GM13976 (cell line): ENCODE data around the gene MS4A10.

Source experiments
- DNase-seq: peaks from one replicate; pipeline ENCODE4 v3.0.0; 2012; ENCODE audit warnings: low spot score
- in situ Hi-C: fragments of 300-500 bp; cut with MboI; formaldehyde crosslinking; loops from one replicate; pipeline ENCODE4 v1.12.0; 2022; ENCODE audit warnings: low sequenced_read_pairs, mixed read lengths, inconsistent platforms; ENCODE audit not compliant: unreplicated experiment
- TF ChIP-seq, protein P1 (sequence below): IDR thresholded peaks from 2 replicates; pipeline ENCODE4 v1.5.1; 2012; ENCODE audit warnings: borderline replicate concordance, mild to moderate bottlenecking; ENCODE audit not compliant: insufficient read depth; ENCODE audit errors: extremely low read depth, missing control alignments, control extremely low read depth

The MS4A10 gene

DNA sequence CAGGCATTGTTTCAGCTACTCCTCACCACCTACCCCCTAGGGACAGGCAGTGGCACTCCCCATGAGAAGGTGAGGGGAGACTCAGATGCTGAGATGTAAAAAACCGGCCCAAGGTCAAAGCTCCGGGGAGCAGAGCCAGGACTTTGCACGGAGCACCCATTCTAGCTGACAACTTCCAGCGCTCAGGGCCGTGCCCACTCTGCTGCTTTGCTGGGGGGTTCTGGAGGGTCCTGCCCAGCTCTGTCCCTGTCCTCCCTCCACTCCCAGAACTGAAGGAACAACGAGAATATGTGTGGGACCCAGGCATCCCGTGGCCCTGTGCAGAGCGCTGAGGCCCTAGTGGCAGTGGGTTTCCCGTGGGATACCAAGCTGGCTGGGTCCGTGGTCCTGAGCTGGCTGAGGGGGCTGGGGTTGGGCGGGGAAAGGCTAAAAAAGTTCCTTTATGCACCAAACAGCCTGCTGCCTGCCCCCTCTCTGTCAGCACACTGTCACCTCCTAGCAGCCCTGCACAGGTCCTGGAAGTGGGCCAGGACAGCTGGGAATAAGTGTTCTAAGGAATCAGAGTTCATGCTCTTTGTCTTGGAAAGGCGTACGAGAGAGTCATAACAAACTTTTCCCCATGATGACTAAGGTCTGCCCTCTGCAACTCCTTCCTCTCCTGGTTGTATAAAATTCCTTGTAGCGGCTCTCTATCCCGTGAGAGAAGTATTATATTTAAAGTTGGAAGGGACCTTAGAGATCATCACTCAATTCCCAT, 1.9 kb downstream of the MS4A10 start:
- in situ Hi-C loops, result no loop called here
- TF ChIP-seq, protein P1, sequence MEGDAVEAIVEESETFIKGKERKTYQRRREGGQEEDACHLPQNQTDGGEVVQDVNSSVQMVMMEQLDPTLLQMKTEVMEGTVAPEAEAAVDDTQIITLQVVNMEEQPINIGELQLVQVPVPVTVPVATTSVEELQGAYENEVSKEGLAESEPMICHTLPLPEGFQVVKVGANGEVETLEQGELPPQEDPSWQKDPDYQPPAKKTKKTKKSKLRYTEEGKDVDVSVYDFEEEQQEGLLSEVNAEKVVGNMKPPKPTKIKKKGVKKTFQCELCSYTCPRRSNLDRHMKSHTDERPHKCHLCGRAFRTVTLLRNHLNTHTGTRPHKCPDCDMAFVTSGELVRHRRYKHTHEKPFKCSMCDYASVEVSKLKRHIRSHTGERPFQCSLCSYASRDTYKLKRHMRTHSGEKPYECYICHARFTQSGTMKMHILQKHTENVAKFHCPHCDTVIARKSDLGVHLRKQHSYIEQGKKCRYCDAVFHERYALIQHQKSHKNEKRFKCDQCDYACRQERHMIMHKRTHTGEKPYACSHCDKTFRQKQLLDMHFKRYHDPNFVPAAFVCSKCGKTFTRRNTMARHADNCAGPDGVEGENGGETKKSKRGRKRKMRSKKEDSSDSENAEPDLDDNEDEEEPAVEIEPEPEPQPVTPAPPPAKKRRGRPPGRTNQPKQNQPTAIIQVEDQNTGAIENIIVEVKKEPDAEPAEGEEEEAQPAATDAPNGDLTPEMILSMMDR, result no peak
- no peak for DNase-seq

DNA sequence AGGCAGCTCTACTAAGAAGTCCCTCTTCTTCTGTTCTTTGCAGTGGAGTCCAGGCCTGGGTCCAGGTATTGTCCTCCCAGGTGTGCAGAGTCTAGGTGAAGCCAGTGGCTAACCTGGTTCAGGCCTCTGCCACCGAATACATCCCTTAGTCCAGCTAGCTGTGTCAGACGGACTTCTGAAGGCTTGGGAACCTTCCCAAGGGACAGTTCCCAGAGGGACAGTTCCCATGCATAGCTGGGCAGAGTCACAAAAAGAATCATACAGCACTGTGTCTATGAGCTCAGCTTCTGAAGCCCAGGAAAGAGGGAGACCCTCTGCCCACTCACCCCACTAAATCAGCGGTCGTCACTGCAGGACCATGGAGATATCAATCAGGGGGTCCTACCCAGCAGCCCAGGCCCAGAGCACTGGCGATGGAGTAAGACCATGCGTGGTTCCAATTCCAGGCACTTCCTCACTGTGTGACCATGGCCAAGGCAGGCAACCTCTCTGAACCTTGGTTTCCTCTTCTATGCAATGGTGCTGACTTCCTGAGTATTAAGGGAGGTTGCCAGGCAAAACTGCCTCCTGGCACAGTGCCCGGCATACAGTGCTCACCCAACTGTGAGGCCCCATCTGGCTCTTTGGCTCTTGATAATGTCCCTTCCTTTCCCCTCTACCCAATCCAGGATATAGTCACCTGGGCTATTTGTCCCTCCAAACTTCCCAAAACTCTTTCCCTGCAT, 3.4 kb downstream of the MS4A10 start:
- DNase-seq, result no peak
- TF ChIP-seq, protein P1, result no peak
- in situ Hi-C loops, result no loop called here

DNA sequence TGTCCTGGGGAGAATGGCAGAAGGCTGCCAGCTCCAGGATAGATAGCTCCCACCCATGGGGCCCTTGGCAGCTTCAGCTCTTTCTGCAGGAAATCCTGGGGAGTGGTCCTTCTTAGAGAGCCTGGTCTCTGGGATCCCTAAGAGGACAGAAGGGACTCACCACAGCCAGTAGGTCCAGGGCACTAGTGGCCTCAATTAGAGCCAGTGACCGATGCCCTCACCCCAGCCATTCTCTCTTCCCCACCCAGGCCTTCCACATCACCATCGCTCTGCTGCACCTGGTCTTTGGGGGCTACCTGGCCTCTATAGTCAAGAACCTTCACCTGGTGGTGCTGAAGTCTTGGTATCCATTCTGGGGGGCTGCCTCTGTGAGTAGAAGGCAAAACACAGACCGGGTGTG, 5.6 kb downstream of the MS4A10 start:
- TF ChIP-seq, protein P1, result no peak

DNA sequence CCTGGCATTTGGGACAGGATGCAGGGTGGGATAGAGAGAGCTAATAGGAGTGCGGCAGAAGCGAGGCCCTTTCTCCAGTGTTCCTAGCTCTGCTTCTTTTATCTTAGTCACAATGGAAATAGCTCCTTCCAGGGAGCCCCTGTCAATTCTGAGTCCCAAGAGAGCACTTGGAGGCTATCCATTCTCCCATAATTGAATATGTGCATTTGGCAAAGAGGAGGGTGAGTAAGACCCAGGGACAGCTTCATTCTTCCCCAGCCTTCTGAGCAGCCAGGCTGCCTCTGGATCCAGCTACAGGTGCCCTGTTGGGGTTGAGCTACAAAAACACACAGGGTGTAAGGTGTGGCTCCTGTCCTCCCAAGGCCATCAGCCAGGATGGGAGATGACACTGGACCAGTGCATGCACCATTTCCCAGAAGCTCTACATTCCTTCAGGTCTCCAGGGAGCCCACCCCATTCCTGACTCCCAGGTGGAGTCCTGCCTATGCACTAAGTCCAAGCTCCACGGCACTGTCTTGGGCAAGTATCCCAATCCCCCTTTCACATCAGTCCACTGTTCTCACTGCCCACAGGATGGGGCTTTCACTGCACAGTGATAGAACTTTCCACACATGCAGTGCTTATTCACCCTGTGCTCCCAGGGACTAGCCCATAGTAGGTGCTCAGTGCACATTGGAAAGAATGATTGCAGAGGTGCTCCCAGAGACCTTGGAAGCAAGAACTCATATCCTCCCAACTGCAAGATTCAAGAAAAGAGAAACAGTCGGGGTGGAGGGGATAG, 6.2 kb downstream of the MS4A10 start:
- DNase-seq, result no peak
- in situ Hi-C loops, result no loop called here
- TF ChIP-seq, protein P1, result no peak

More for the DNA sequence above, 5.6 kb downstream of the MS4A10 start:
- no peak for DNase-seq
- in situ Hi-C loops, result no loop called here

DNA sequence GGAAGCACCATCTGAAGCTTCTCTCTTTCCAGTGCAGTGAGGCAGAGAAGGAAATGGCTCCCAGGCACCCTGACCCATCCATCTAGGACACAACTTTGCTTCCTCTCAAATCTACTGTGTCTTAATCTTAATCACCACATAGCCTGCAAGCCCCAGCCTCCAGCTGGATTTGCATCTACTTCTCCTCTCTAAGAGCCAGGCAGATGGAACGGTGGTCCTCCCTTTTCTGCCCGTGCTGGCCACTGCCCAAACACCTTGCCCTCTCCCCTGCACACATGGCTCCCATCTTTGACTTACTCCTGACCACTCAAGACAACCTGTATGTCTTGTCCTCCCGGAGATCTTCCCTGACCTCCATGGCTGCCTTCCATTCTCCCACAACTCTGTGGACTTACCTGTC, 7.4 kb downstream of the MS4A10 start:
- DNase-seq, result no peak
- in situ Hi-C loops, result no loop called here
- TF ChIP-seq, protein P1, result no peak

DNA sequence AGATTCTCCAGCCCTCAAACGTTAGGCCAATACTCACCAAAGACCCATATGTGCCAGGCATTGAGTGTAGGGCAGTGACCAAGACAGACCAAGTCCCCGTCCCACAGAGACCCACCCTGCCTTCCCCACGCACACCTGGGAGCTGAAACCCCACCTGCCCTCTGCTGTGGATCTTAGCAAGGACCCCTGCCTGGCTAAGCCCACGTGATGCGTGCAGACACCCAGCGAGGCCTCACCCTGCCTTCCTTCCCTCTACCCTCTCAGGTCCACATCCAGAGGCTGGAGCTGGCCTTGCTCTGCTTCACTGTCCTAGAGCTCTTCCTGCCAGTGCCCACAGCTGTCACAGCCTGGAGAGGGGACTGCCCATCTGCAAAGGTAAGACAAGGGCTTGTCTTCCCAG, 10.2 kb downstream of the MS4A10 start:
- no peak for DNase-seq
- in situ Hi-C loops, result no loop called here
- TF ChIP-seq, protein P1, result no peak
